ENCODE data around the gene C1orf216. TPM values are rescaled to one million over a fixed set of nuclear protein-coding genes. Genes with fewer than 3 reads are reported as not detected.
"Not testable (repeated sequence)": the region's sequence is repeated elsewhere in the genome, so short reads cannot be mapped to it uniquely, and the experiment has no call there.

C1orf216 gene
- total and polyA plus RNA-seq, 5 experiments from 2014 or later = 3.8 to 8.1 (median 4.7) TPM

- Mint-ChIP-seq H3K4me1 (no peaks in the 10 kb centered on the region), H3K9me3 (no peaks in the 10 kb centered on the region), H3K27ac (no peak overlapping the region), H3K36me3 (no peaks in the 10 kb centered on the region), H3K27me3 (peaks cover 5 to 21% (median 11%) of the 10 kb centered on the region in 5 donors), H3K4me3 (no peak overlapping the region)
- POLR2A ChIA-PET = no interaction called here
- DNase-seq = no peak
- ATAC-seq = no peak
These were observed 26.4 kb downstream of the C1orf216 start for GRCh38 chr1:35692317-35692716.

DNA sequence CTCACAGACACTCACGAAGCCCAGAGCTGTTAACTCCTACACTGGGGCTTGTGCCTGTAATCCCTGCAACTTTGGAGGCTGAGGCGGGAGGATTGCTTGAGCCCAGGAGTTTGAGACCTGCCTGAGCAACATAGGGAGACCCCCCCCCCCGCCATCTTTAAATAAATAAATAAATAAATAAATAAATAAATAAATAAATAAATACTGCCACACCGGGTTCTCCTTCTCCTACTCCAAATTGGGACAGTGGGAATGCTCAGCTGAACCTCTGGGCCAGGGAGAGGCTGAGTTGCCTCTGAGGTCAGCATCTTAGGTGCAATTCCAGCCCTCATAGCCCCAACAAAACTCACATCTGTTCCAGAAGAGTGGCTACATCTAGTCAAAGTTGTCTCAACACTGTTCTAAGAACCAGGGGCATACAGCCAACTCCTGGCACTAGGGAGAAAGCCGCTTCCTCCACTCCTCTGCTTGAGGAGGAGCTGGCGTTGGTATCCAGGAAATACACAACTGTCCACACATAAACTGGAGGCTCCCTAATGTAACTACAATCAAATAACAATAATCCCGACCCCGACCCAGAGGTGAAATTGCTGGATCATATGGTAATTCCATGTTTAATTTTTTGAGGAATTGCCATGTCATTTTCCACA, 27.0 kb downstream of the C1orf216 start:
- POLR2A ChIA-PET = no interaction called here

GRCh38 chr1:35691080-35691479, 27.6 kb downstream of the C1orf216 start:
- Mint-ChIP-seq H3K36me3 (no peaks in the 10 kb centered on the region), H3K27me3 (peaks cover 5 to 21% (median 11%) of the 10 kb centered on the region in 5 donors), H3K9me3 (no peaks in the 10 kb centered on the region), H3K27ac (no peak overlapping the region), H3K4me1 (no peaks in the 10 kb centered on the region), H3K4me3 (no peak overlapping the region)
- POLR2A ChIA-PET = no interaction called here
- ATAC-seq = no peak
- DNase-seq = no peak

More for the DNA sequence above, 27.0 kb downstream of the C1orf216 start:
- Mint-ChIP-seq H3K36me3 (no peaks in the 10 kb centered on the region), H3K27me3 (peaks cover 5 to 21% (median 11%) of the 10 kb centered on the region in 5 donors), H3K4me1 (no peaks in the 10 kb centered on the region), H3K9me3 (no peaks in the 10 kb centered on the region), H3K27ac (no peak overlapping the region), H3K4me3 (no peak overlapping the region)
- ATAC-seq (no peak), DNase-seq (no peak)

- ATAC-seq, H3K9me3 Mint-ChIP-seq, H3K27ac Mint-ChIP-seq, POLR2A ChIA-PET, DNase-seq, H3K4me1 Mint-ChIP-seq, H3K4me3 Mint-ChIP-seq, H3K36me3 Mint-ChIP-seq: not testable (repeated sequence)
- peaks cover 3 to 19% (median 10%) of the 10 kb centered on the region in 5 donors for H3K27me3 Mint-ChIP-seq
These were observed 28.6 kb downstream of the C1orf216 start for GRCh38 chr1:35690103-35690502.

- Mint-ChIP-seq H3K4me3 (no peak overlapping the region), H3K27ac (no peak overlapping the region), H3K36me3 (no peaks in the 10 kb centered on the region), H3K9me3 (no peaks in the 10 kb centered on the region), H3K4me1 (no peaks in the 10 kb centered on the region), H3K27me3 (peaks cover 8 to 20% (median 13%) of the 10 kb centered on the region in 5 donors)
- DNase-seq = no peak
- POLR2A ChIA-PET = no interaction called here
- no peak for ATAC-seq
These were observed 30.5 kb downstream of the C1orf216 start for GRCh38 chr1:35688161-35688560.

DNA sequence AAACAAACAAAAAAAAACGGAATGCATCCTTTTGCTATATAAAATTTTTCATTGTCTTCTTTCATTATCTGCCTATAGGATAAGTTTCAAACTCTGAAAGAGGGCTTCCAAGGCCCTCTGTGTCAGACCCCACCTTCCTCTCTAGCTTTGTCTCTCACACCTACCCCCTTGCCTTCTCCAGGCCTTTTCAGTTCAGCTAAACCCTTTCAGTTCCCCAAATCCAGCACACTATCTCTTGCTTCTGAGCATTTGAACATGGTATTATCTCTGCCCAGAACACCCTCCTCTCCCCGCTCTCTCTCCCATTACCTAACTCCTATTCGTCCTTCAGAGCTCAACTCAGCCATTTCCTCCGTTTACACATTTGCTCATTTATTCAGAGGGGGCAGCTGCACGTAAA, 35.7 kb downstream of the C1orf216 start:
- Mint-ChIP-seq H3K4me3 (no peak overlapping the region), H3K4me1 (no peaks in the 10 kb centered on the region), H3K9me3 (no peaks in the 10 kb centered on the region), H3K36me3 (no peaks in the 10 kb centered on the region), H3K27ac (peak overlapping the region in 1 of 10 donors; percentile 2), H3K27me3 (peaks cover 10 to 20% (median 17%) of the 10 kb centered on the region in 5 donors)
- ATAC-seq (no peak), DNase-seq (no peak)
- POLR2A ChIA-PET = interaction anchor here (0.6 kb wide), 1 partner anchor 41 kb away, joined by 4 read pairs; no protein-coding TSS in a partner anchor

- POLR2A ChIA-PET = no interaction called here
- Mint-ChIP-seq H3K36me3 (no peaks in the 10 kb centered on the region), H3K9me3 (no peaks in the 10 kb centered on the region), H3K27me3 (peaks cover 9 to 16% (median 15%) of the 10 kb centered on the region in 5 donors), H3K27ac (peak overlapping the region in 1 of 10 donors; percentile 37), H3K4me1 (no peaks in the 10 kb centered on the region), H3K4me3 (no peak overlapping the region)
- no peak for ATAC-seq
- DNase-seq = no peak
These were observed 38.4 kb downstream of the C1orf216 start for GRCh38 chr1:35680271-35680670.

DNA sequence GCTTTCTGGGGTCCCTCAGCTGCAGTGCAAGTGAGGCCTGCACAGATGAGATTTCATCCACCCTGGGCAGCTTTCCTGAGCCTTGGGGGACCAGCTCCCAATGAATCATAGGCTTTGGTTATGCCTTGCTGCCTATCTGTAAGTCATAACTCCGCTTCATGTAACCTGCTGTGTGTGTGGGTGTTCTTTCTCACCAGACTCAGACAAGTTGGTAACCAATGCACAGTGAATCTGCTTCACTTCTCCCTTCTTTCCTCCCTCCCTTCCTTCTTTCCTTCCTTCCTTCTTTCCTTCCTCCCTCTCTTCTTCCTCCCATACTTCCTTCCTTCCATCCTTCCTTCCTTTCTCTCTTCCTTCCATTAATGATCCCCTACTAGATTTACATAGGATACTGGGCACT, 42.9 kb downstream of the C1orf216 start:
- Mint-ChIP-seq H3K27ac (no peak overlapping the region), H3K9me3 (no peaks in the 10 kb centered on the region), H3K4me1 (no peaks in the 10 kb centered on the region), H3K4me3 (no peak overlapping the region), H3K27me3 (peaks cover 7 to 25% (median 22%) of the 10 kb centered on the region in 5 donors), H3K36me3 (no peaks in the 10 kb centered on the region)
- POLR2A ChIA-PET = no interaction called here
- ATAC-seq (no peak), DNase-seq (no peak)

DNA sequence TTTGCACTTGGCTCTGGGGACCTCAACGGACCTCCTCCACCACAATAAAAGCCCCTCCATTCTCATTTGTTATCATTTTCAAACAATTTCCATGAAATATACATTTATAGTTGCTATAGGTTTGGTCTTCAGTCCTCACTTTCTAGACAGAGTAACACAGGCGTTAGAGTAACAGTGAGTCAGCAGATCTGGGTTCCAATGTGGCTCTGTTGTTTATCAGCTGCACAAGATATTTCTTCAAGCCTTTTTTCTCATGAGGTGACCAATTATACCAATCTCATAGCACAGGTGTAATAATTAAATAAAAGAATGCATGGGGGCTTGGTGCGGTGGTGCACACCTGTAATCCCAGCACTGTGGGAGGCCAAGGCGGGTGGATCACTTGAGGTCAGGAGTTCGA, 44.6 kb downstream of the C1orf216 start:
- no peak for ATAC-seq
- DNase-seq = no peak
- no peaks in the 10 kb centered on the region for H3K4me1 Mint-ChIP-seq
- no peak overlapping the region for H3K27ac Mint-ChIP-seq
- peaks cover 5 to 24% (median 19%) of the 10 kb centered on the region in 5 donors for H3K27me3 Mint-ChIP-seq
- POLR2A ChIA-PET = no interaction called here
- no peaks in the 10 kb centered on the region for H3K36me3 Mint-ChIP-seq
- H3K4me3 Mint-ChIP-seq = no peak overlapping the region
- H3K9me3 Mint-ChIP-seq = no peaks in the 10 kb centered on the region

DNA sequence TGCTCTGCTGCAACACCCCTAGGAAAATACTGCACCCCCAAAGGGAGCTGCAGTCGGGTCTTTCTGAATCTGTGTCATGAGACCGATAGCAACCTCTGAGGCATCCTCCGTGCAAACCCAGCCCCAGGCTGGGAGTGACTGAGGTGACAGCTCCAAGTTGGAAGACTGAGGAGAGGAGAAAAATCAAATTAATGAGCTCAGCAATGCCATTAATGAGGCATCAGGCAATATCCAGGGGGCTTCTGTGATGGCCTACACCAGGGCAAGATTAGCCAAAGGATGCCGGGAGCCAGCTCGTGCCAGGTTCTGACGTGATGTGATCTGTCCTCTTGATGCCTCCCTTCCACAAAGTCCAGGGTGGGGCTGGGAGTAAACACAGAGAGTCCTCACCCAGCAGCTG, 46.6 kb downstream of the C1orf216 start:
- ATAC-seq = no peak
- H3K4me3 Mint-ChIP-seq = no peak overlapping the region
- DNase-seq = no peak

GRCh38 chr1:35668506-35668905, 50.2 kb downstream of the C1orf216 start:
- peaks cover 8 to 40% (median 21%) of the 10 kb centered on the region in 5 donors for H3K27me3 Mint-ChIP-seq
- no peaks in the 10 kb centered on the region for H3K4me1 Mint-ChIP-seq
- H3K27ac Mint-ChIP-seq = no peak overlapping the region
- H3K36me3 Mint-ChIP-seq = no peaks in the 10 kb centered on the region
- ATAC-seq = no peak
- POLR2A ChIA-PET = no interaction called here
- no peak overlapping the region for H3K4me3 Mint-ChIP-seq
- H3K9me3 Mint-ChIP-seq = no peaks in the 10 kb centered on the region
- DNase-seq = no peak

More for the DNA sequence above, 46.6 kb downstream of the C1orf216 start:
- POLR2A ChIA-PET = no interaction called here
- no peaks in the 10 kb centered on the region for H3K36me3 Mint-ChIP-seq
- peaks cover 5 to 26% (median 19%) of the 10 kb centered on the region in 5 donors for H3K27me3 Mint-ChIP-seq
- no peaks in the 10 kb centered on the region for H3K9me3 Mint-ChIP-seq
- no peaks in the 10 kb centered on the region for H3K4me1 Mint-ChIP-seq
- H3K27ac Mint-ChIP-seq = no peak overlapping the region

- no peak for DNase-seq
- H3K9me3 Mint-ChIP-seq = no peaks in the 10 kb centered on the region
- no peak overlapping the region for H3K27ac Mint-ChIP-seq
- peaks cover 3 to 31% (median 12%) of the 10 kb centered on the region in 5 donors for H3K27me3 Mint-ChIP-seq
- POLR2A ChIA-PET = no interaction called here
- no peak overlapping the region for H3K4me3 Mint-ChIP-seq
- no peaks in the 10 kb centered on the region for H3K4me1 Mint-ChIP-seq
- no peak for ATAC-seq
- H3K36me3 Mint-ChIP-seq = no peaks in the 10 kb centered on the region
These were observed 51.8 kb downstream of the C1orf216 start for GRCh38 chr1:35666916-35667315.

DNA sequence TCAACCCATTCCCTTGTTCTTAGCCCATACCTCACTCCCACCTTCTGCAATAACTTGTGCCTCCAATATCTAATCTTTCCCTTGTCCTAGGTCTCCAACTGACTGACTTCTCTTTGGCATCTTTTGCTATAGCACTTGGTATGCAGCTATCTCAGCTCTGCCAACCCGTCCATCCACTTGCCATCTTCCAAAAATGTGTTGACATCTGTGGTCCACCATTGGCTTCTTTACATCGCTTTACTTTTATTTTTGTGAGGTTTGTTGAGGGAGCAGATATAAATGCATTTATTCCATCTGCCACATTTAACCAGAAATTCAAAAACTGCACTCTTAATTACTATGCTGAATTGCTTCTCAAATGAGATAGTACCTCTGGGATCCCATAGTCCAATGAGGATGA, 52.5 kb downstream of the C1orf216 start:
- POLR2A ChIA-PET = no interaction called here
- Mint-ChIP-seq H3K9me3 (peaks cover 0 to 3% (median 0%) of the 10 kb centered on the region in 9 donors), H3K27ac (no peak overlapping the region), H3K36me3 (no peaks in the 10 kb centered on the region), H3K27me3 (peaks cover 3 to 31% (median 8%) of the 10 kb centered on the region in 5 donors), H3K4me1 (no peaks in the 10 kb centered on the region), H3K4me3 (no peak overlapping the region)
- DNase-seq (no peak), ATAC-seq (no peak)
